Measurements from ENCODE around the gene HSPA14. TPM values are rescaled to one million over a fixed set of nuclear protein-coding genes. Genes with fewer than 3 reads are reported as not detected.

The HSPA14 gene
- total and polyA plus RNA-seq, 2 of the 4 experiments (the other 2 are of a cell fraction): 10.3 to 11.8 TPM

GRCh38 chr10:14906765-14907164 lies 68.7 kb downstream of the HSPA14 start:
- BruUV-seq (replicated peaks): no TSS peak
- no peak overlapping the region for H3K56ac ChIP-seq (ENCODE audit: extremely low read depth, insufficient read depth, low read length)
- ChIA-PET POLR2A (ENCODE audit: unreplicated experiment) (no interaction called here), CTCF (no interaction called here)
- H4K91ac ChIP-seq (ENCODE audit: insufficient read depth, low read depth, low read length): no peak overlapping the region
- H2AK9ac ChIP-seq (replicated peaks; ENCODE audit: low read depth, low read length, poor library complexity): no peak overlapping the region
- no peaks in the 10 kb centered on the region for H3K4me1 ChIP-seq (ENCODE audit: control insufficient read depth, insufficient read depth, low read length)
- no peak overlapping the region for H3K14ac ChIP-seq (replicated peaks; ENCODE audit: low read depth, low read length)
- no peak overlapping the region for H2AFZ ChIP-seq (replicated peaks; ENCODE audit: low read length, poor library complexity)
- no peak overlapping the region for H2BK5ac ChIP-seq (ENCODE audit: low read depth, low read length, poor library complexity, severe bottlenecking)
- no peak overlapping the region for H4K5ac ChIP-seq (ENCODE audit: low read depth, low read length)
- H2BK20ac ChIP-seq (ENCODE audit: low read depth, low read length): no peak overlapping the region
- no peak overlapping the region for H2AK5ac ChIP-seq (ENCODE audit: low read depth, low read length)
- H3K4ac ChIP-seq (ENCODE audit: low read depth, low read length): no peak overlapping the region
- no peak for TF ChIP-seq RFX5 (IDR thresholded peaks at IDR 0.05; ENCODE audit: low read depth, low read length)
- TF ChIP-seq RCOR1 (IDR thresholded peaks at IDR 0.05; ENCODE audit: insufficient replicate concordance, low read length): no peak
- no peak for TF ChIP-seq CEBPB (IDR thresholded peaks at IDR 0.05; ENCODE audit: low read depth, low read length)
- TF ChIP-seq BHLHE40 (IDR thresholded peaks at IDR 0.05; ENCODE audit: low read depth, low read length): no peak
- TF ChIP-seq MXI1 (IDR thresholded peaks at IDR 0.05; ENCODE audit: borderline replicate concordance, low read depth, low read length): no peak
- no peak for TF ChIP-seq CTCF (conservative IDR thresholded peaks at IDR 0.05; ENCODE audit: low read depth, low read length)
- TF ChIP-seq, protein P1, sequence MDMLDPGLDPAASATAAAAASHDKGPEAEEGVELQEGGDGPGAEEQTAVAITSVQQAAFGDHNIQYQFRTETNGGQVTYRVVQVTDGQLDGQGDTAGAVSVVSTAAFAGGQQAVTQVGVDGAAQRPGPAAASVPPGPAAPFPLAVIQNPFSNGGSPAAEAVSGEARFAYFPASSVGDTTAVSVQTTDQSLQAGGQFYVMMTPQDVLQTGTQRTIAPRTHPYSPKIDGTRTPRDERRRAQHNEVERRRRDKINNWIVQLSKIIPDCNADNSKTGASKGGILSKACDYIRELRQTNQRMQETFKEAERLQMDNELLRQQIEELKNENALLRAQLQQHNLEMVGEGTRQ (IDR thresholded peaks at IDR 0.05; ENCODE audit: low read depth, low read length): no peak
- no peak for TF ChIP-seq MAZ (IDR thresholded peaks at IDR 0.05; ENCODE audit: borderline replicate concordance, low read depth, low read length)
- TF ChIP-seq ELK1 (IDR thresholded peaks at IDR 0.05; ENCODE audit: borderline replicate concordance, low read depth, low read length): no peak
- TF ChIP-seq SMC3 (IDR thresholded peaks at IDR 0.05; ENCODE audit: low read depth, low read length): no peak
- TF ChIP-seq NFE2L2 (IDR thresholded peaks at IDR 0.05; ENCODE audit: low read depth, low read length): no peak
- no peak for TF ChIP-seq FOS (IDR thresholded peaks at IDR 0.05; ENCODE audit: low read depth, low read length)
- TF ChIP-seq MAFK (IDR thresholded peaks at IDR 0.05; ENCODE audit: low read depth, low read length): no peak
- H3K36me3 ChIP-seq (ENCODE audit: control insufficient read depth, insufficient read depth, low read length): peaks cover 22% of the 10 kb centered on the region
- H3K27ac ChIP-seq (ENCODE audit: insufficient read depth, low read length): no peak overlapping the region
- H3K79me1 ChIP-seq (ENCODE audit: low read depth in 1 of 2, low read length in 2 of 2): peaks cover 4 to 5% of the 10 kb centered on the region in 2 experiments; a peak in 3 of 4 replicates
- 0 out of 2 replicates have a peak, but pooled peaks cover 2% of the 10 kb centered on the region for H3K9me3 ChIP-seq (ENCODE audit: control insufficient read depth, insufficient read depth, low read length)
- DNase-seq (no peak), ATAC-seq (ENCODE audit: low read depth) (no peak)
- 0 out of 2 replicates have a peak, but pooled peaks cover 3% of the 10 kb centered on the region for H3K9me1 ChIP-seq (ENCODE audit: insufficient read depth, low read length)
- H4K8ac ChIP-seq (ENCODE audit: low read depth in 2 of 2, low read length in 2 of 2): no peak overlapping the region
- no peak overlapping the region for H3K4me3 ChIP-seq (ENCODE audit: insufficient read depth, low read depth, low read length)
- dilution Hi-C loops (cut with HindIII; ENCODE audit: low sequenced_read_pairs, unreplicated experiment) (no loop called here), in situ Hi-C loops (cut with MboI; ENCODE audit: low sequenced_read_pairs) (no loop called here), intact Hi-C loops (cut with micrococcal nuclease) (no loop called here)
- H3K9ac ChIP-seq (ENCODE audit: low read depth, low read length): no peak overlapping the region
- H2BK120ac ChIP-seq (ENCODE audit: low read depth, low read length): no peak overlapping the region
- no peak overlapping the region for H3K23ac ChIP-seq (ENCODE audit: low read depth, low read length)
- no peaks in the 10 kb centered on the region for H3K27me3 ChIP-seq (ENCODE audit: control insufficient read depth, insufficient read depth, low read length)
- H3K18ac ChIP-seq (ENCODE audit: low read depth, low read length): no peak overlapping the region
- no peak overlapping the region for H2BK15ac ChIP-seq (ENCODE audit: low read depth, low read length)
- H4K20me1 ChIP-seq (ENCODE audit: insufficient read depth, low read length): no peaks in the 10 kb centered on the region
- WGBS, 2 experiments (ENCODE audit: extremely low coverage in 2 of 2, insufficient read length in 1 of 2): 100% methylated on average over 1 of the region's 2 CpGs; no CpG with 5 or more reads in 1 of the 2 experiments
- H3K4me2 ChIP-seq (ENCODE audit: low read depth, low read length): no peak overlapping the region
